Placental epithelial cell (primary cell): Measurements from ENCODE around the gene RIC8B. TPM values are rescaled to one million over a fixed set of nuclear protein-coding genes. Genes with fewer than 3 reads are reported as not detected.

Experiments
- total RNA-seq: library from RNA; depleted of rRNA; stranded (reverse); fragments of >200 nt; gene quantifications from 2 replicates; pipeline ENCODE4 v1.2.3, GENCODE V29; 2012

The RIC8B gene
- total RNA-seq = 9.5 and 14.5 TPM in 2 replicates

GRCh38 chr12:106774005-106774807, at the start of gene RIC8B:
Gene RIC8B (plus strand): TSS chr12:106774682. CDS start chr12:106774746, 64 bp downstream.

Other genes with a start within 250 kb of the RIC8B start
- not detected in 2 replicates for gene RFX4, start 191.7 kb upstream of the RIC8B start, total RNA-seq
- 115 and 149 TPM in 2 replicates for gene TMEM263, start 181.2 kb downstream of the RIC8B start, total RNA-seq
- gene MTERF2, start 212.5 kb downstream of the RIC8B start, total RNA-seq = 2.7 and 4.3 TPM in 2 replicates